Activated T-cell treated with anti-CD3 and anti-CD28 coated beads for 1 hour (primary cell): Measurements from ENCODE around the gene SPINK14.

ENCODE experiments used
- DNase-seq: peaks from one replicate; pipeline ENCODE4 v3.0.0-alpha.2; 2020; ENCODE audit warnings: low read depth

Gene SPINK14

DNA sequence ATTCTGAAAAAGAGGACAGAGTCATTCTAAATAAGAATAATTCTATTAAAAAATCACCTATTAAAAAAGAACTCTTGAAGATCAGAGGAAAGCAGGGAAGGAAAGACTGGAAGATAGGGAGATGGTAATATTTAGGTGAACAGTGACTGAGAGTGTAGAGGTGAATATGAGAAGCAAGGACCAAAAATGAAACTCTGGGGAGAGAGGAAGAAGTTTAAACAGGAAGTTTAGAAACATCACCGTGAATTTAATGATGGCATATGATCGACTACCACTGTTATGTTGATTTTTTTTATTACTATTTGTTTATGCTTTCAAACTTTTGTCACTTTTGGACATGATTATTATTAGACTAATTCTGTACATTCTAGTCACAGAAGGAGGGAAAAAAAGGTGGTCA lies 32.8 kb downstream of the SPINK14 start:
- no peak for DNase-seq

DNA sequence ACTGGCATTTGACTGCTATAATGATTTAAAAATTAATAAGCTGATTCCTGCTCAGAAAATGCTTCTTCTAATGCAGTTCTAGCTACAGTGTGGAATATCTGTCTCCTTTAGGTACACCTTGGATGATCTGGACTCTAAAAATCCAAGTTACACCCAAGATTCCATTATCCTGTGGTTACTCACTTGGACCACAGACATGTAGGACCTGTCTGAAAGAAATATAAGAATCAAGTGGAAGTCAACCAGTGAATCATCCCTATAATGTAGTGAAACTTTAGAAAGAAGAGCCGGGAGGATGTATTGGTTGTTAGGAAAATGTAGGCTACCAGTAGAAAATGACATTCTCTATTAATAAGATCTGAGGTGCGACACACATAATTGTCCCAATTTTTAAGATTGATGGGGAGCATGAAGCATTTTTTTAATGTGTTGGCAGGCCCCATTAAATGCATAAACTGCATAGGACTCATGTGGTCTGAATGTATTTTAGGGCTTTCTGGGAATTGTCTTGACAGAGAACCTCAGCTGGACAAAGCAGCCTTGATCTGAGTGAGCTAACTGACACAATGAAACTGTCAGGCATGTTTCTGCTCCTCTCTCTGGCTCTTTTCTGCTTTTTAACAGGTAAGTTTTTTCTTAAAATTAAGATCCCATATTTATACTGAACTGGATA lies 34.3 kb downstream of the SPINK14 start, which contains the start of gene SPINK6:
Gene SPINK6 (plus strand): TSS at position 512 of the 673 bp plus-strand sequence. CDS start 55 bp downstream, at position 567.
- no peak for DNase-seq

DNA sequence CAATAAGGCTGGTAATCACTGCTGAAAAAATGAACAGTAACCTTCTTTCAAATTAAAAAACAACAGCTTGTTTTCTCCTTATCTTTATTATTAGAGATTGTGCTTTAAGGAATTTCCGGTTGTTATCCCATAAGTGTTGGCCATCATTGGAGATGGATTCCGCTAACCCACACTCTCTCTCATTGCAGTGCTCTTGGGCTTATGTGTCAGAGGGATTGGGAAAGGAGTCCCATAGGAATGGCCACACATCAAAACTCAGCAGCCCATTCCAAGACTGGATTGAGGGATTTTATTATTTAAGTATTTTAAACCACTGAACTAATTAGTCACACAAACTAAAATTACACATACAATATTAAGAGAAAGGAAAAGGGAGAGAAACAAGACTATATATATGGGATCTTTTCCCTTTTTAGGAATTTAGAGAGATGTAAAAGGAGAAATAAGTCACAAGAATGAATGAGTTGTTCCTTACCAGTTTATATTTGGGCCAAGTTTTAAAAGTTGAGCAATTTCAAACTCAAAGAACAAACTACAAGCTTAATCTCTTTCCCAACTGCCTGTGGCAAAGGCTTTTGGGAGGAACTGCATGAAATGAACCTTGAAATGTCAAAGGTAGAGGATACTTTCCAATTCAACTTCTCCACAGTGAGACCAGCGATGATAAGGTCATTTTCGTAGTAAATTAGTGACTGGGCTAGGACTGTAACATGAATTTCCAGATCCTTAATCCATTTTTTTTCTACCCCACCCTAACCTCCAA lies 36.9 kb downstream of the SPINK14 start:
- DNase-seq: no peak

DNA sequence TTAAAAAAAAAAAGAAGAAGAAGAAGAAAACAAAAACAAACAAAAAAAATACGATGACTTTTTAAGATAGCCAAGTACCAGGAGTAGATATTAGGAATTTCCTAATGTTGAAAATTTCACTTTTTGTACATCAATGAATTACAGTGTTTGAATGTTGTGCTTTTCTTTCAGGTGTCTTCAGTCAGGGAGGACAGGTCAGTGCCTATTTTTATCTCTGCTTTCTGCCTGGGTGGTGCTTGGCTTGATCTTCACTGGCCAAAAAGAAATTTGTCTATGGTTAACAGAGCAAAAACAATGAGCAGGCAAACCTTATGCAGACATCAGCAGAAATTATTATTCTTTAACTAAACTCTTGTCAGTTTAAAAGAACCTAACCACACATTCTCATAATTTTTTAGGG lies 37.5 kb downstream of the SPINK14 start:
- no peak for DNase-seq

- no peak for DNase-seq
These were observed 38.3 kb downstream of the SPINK14 start for GRCh38 chr5:148206620-148207019.

- DNase-seq: no peak
These were observed 39.9 kb downstream of the SPINK14 start for GRCh38 chr5:148208226-148208625.

GRCh38 chr5:148209151-148209770 lies 40.9 kb downstream of the SPINK14 start:
- DNase-seq: no peak

DNA sequence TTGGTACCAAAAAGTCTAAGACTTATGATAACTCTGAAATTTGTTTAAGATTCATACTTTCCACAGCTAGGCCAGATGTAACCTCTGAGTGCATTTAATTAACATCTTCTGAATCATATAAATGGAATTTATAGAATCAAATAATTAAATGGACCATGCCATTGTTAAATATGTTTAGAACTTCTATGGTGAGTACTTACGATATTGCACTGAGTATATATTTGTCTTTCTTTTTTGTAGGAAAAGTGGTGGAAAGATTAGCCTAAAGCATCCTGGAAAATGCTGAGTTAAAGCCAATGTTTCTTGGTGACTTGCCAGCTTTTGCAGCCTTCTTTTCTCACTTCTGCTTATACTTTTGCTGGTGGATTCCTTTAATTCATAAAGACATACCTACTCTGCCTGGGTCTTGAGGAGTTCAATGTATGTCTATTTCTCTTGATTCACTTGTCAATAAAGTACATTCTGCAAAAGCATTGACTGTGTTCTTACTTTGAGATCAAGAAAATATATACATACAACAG lies 46.4 kb downstream of the SPINK14 start:
- no peak for DNase-seq

GRCh38 chr5:148221508-148221907 lies 53.2 kb downstream of the SPINK14 start:
- DNase-seq: no peak

- no peak for DNase-seq
These were observed 55.9 kb downstream of the SPINK14 start for GRCh38 chr5:148224117-148224742.
